ENCODE measurements around the gene CIB2.

- TF ChIP-seq, protein P1, sequence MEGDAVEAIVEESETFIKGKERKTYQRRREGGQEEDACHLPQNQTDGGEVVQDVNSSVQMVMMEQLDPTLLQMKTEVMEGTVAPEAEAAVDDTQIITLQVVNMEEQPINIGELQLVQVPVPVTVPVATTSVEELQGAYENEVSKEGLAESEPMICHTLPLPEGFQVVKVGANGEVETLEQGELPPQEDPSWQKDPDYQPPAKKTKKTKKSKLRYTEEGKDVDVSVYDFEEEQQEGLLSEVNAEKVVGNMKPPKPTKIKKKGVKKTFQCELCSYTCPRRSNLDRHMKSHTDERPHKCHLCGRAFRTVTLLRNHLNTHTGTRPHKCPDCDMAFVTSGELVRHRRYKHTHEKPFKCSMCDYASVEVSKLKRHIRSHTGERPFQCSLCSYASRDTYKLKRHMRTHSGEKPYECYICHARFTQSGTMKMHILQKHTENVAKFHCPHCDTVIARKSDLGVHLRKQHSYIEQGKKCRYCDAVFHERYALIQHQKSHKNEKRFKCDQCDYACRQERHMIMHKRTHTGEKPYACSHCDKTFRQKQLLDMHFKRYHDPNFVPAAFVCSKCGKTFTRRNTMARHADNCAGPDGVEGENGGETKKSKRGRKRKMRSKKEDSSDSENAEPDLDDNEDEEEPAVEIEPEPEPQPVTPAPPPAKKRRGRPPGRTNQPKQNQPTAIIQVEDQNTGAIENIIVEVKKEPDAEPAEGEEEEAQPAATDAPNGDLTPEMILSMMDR (IDR thresholded peaks at IDR 0.05) = no peak
- TF ChIP-seq POLR2A (IDR thresholded peaks at IDR 0.05) = no peak
Measured at GRCh38 chr15:78100886-78101285, 30.4 kb downstream of the CIB2 start.
